ENCODE results near the gene CD320.
"Not testable (repeated sequence)": the region's sequence is repeated elsewhere in the genome, so short reads cannot be mapped to it uniquely, and the experiment has no call there.

The CD320 gene

DNA sequence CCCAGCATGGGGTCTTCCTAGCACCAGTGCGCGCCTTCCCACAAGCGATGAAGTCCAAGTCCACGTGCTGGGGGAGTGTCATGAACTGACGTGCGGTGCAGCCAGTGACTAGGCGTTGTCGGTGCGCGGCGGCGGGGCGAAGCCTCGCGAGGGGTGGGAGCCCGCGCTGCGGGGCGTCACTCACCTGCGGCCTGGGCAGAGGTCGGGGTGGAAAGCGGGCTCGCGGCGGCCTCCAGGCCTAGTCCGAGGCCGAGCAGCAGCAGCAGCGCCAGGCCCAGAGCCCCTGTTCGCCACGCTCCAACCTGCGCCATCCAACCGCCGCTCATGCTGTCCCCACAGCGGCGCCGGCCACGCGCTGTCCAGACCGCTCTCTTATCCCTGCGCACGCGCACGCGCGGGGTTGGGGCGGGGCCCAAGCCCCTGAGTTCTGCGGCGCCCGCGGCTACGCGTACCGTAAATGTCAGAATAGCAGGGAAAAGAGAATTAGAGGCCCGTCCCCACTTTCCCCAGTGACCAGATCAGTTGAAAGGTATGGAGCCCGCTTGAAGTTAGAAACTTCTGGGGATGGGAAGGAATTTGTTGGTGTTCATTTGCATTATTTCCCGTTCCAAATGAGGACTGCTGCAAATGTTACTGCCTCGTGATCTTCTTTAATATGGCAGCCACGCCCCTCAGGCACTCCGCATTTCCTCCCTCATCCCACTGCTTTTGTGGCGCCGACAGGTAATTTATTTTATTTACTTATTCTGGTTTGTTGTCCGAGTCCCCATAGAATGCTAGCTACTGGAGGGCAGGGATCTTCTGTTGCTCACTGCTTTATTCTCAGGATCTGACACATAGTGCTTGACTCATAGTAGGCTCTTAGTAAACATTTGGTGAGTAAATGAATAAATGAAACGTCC is at the start of gene CD320:
TSS of gene CD320 (minus strand) at position 394 of the 902 bp plus-strand sequence. CDS start at position 326, 68 bp downstream.
- DNase-seq (ENCODE audit: extremely low read depth in 1 of 2, low read depth in 1 of 2) = peak; percentile 46 to 81

DNA sequence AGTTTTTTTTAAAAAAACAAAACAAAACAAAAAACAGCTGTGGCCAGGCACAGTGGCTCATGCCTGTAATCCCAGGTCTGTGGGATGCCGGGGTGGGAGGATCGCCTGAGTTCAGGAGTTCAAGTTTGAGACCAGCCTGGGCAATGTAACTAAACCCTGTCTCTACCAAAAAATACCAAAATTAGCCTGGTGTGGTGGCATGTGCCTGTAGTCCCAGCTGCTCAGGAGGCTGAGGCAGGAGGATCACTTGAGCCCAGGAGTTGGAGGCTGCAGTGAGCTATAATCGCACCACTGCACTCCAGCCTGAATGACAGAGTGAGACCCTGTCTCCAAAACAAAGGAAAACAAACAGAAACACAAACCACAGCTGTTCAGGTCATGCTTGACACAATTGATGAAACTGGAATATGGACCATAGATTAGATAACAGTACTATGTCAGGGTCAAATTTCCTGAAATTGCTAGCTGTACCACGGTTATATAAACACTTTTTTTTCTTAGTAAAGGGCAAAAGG is 48.9 kb upstream of the CD320 start:
- no peak for DNase-seq (ENCODE audit: extremely low read depth in 1 of 2, low read depth in 1 of 2)

DNA sequence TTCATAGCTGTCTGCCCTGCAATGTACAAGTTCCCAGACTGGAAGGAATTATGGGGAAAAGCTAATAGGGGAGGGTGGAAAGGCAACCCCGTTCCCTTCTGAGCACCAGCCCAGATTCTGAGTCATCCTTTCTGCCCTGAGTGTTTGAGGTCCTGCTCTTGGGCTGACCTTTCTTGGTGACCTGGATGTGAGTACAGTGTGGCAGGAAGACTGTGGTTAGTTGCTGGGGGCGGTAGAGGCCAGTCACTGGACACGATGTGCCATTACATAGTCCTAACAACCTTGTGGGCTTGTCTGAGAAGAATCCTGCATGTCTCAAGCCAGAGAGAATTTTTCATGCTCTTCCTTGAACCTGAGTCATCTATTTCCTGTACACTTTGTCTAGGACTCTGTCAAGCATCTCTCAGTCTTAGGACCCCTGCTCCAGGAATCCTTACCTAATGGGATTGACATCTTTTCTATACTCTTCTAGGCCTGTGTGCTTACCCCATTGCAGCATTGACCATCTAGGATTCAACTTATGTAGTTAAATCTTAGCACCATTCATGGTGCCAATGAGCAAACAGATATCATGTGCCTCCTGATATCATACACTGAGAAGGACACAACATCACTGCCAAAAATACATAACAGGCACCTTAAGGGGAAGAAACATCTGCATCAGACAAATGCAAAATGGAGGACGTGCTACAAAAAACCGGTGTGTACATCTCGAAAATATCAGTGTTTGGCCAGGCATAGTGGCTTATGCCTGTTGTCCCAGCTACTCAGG is 47.7 kb upstream of the CD320 start:
- DNase-seq (ENCODE audit: extremely low read depth in 1 of 2, low read depth in 1 of 2) = no peak

DNA sequence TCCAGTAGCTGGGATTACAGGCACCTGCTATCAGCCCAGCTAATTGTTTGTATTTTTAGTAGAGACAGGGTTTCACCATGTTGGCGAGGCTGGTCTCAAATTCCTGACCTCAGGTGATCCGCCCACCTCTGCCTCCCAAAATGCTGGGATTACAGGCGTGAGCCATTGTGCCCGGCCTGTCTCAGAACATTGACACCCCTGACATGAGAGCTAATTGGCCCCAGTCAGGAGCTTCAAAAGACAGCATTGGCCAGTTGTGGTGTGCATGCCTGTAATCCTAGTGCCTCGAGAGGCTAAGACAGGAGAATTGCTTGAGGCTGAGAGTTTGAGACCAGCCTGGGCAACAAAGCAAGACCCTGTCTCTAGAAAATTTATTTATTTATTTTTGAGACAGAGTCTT is 44.7 kb upstream of the CD320 start:
- DNase-seq (ENCODE audit: extremely low read depth in 1 of 2, low read depth in 1 of 2) = not testable (repeated sequence)

DNA sequence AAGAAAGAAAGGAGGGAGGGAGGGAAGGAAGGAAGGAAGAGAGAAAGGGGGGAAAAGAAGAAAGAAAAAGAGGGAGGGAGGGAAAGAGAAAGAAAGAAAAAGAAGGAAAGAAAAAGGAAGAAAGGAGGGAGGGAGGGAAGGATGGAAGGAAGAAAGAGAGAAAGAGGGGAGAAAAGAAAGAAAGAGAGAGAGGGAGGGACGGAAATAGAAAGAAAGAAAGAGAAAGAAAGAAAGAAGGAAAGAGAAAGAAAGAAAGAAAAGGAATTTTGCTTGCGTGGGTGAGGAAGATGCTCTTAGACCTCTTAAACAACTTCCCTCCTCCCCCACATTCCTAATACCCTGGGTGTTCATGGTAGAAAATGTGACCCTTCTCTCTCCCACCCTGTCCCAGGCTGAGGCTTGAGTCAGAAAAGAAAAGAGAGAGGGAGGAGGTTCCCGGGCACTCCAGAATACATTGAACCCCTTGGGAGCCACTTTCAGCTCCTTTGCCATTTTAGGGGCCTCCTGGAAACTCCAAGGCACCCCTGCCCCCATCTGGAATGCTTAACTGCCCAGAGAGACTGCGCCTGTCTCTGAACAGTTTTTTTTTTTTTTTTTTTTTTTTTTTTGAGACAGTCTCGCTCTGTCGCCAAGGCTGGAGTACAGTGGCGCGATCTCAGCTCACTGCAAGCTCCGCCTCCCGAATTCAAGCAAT is 44.1 kb upstream of the CD320 start:
- DNase-seq (ENCODE audit: extremely low read depth in 1 of 2, low read depth in 1 of 2) = no peak

DNA sequence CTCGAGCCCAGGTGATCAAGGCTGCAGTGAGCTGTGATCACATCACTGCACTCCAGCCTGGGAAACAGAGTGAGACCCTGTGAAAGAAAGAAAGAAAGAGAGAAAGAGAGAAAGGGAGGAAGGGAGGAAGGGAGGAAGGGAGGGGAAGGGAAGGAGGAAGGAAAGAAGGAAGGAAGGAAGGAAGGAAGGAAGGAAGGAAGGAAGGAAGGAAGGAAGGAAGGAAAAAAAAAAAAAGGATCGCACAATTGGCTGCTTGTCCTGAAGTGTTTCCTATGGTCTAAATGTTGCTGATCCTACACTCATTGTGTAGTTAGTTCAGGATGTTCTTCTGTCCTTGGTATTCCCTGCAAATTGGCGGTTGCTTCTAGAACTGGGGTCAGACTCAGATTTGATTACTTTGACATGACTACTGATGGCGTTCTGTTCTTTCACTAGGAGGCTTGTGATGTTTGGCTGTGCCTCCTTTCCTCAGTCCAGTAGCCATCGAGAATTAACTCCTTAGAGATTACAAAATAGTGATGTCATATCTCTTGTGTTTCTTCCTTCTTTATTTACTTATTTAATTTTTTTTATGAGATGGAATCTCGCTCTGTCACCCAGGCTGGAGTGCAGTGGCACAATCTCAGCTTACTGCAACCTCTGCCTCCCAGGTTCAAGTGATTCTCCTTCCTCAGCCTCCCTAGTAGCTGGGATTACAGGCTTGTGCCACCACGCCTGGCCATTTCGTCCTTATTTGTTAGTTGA is 41.6 kb upstream of the CD320 start:
- not testable (repeated sequence) for DNase-seq (ENCODE audit: extremely low read depth in 1 of 2, low read depth in 1 of 2)

DNA sequence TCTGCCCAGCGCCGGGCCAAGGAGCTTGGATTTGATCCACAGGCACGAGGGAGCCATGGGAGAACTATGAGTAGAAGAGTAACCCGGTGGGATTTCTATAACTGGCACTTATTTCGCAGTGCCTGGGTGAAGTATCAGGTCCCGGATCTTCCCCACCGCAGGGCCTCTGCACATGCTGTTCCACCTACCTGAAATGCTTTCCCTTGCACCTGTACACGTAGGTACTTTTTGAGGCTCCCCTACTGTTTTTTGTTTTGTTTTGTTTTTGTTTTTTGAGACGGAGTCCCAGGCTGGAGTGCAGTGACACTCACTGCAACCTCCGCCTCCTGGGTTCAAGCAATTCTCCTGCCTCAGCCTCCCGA is 35.3 kb upstream of the CD320 start:
- no peak for DNase-seq (ENCODE audit: extremely low read depth in 1 of 2, low read depth in 1 of 2)

DNA sequence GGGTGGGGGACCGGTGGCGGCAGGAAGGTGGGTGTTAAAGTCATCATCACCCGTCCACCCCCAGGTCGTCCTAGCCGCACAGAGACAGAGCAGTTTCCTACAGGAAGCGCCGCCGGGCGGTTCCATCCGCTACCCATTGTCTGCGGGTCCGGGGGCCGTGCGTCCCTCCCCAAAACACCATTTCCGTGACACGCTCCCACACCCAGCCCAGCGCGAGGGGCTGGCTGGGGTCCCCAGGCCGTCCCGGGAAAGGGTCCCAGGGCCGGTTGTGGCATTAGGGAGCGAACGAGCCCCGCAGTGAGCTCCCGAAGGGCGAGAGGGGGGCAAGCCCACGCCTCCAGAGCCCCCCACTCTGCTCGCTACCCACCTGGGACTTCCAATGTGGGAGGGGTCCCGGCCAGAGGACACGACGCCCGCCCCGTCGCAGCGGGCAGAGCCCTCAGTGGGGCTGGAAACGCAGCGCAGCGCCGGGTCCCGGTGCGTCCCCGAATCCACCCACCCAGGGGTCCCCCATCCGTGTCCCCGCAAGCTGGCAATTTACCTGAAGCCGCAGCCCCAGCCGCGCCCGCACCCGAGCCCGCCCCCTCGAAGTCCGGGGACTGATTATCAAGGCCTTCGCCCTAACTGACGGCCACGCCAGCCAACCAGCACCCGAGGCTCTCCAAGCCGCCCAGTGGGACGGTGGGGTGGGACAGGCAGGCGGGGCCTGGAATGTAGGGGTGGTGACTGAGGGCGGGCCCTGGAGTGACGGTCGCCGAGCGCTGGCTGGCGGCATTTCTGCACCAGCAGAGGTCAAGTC is 34.7 kb upstream of the CD320 start, which contains the start of gene KANK3:
TSS of gene KANK3 (minus strand) at position 579 of the 799 bp plus-strand sequence. CDS start 5,434 bp downstream, outside the sequence.
- peak; percentile 84 to 86 for DNase-seq (ENCODE audit: extremely low read depth in 1 of 2, low read depth in 1 of 2)

DNA sequence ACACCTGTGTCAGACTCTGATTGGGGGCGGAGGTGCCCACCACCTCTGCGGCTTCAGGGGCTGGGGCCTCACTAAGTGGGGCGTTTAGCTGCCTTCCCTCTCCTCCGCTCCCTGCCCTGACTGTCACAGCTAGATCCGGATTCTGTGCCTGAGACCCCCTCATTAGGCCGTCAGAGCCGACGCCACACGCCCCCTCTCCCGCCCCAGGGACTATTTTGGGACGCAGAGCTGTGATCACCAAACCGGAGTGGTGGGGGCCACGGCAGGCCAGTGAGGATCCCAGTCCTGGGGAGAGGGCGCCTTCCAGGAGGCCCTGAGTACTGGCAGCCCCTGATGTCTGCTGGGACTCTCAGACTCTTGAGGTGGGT is 34.1 kb upstream of the CD320 start:
- no peak for DNase-seq (ENCODE audit: extremely low read depth in 1 of 2, low read depth in 1 of 2)

DNA sequence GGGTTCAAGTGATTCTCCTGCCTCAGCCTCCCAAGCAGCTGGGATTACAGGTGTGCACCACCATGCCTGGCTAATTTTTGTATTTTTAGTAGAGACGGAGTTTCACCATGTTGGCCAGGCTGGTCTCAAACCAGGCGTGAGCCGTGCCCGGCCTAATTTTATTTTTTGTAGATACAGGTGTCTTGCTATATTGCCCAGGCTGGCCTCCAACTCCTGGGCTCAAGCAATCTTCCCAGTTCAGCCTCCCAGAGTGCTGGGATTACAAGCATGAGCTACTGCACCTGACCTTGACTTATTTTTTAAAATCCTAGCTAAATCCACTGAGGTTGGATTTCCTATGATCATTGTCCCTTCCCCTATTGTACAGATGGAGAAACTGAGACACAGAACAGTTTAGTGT is 33.3 kb upstream of the CD320 start:
- DNase-seq (ENCODE audit: extremely low read depth in 1 of 2, low read depth in 1 of 2) = not testable (repeated sequence)

DNA sequence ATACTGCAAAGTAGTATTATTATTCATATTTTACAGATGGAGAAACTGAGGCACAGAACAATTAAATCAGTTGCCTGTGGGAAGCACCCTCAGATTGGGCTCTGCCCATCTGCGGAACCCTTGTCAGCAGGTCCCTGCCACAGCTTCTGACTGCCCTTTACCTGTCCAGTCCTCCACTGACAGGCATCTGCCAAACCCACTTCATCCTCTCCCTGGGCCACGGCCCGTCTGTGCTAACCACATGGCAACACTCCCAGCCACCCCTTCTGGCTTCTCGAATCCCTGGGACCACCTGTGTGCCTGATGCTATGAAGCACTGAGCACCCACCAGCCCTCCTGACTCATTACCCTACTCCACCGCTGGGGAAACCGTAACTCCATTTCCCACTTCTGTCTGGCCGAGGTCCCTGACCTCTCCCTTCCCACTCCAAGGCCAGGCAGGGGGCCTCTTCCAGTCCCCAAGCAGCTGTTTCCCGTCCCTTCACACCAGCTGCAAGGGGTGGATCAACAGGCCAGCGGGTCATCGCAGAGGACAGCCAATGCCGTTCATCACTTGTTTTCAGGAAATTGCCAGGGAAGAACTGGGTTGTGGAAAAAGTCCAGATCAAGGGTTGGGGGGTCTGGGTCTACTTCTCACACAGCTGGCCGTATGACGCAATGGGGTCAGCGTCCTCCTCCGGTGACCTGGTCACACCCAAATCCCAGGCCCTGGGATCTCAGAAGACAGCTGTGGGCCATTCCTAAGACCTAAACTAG is 32.4 kb upstream of the CD320 start:
- DNase-seq (ENCODE audit: extremely low read depth in 1 of 2, low read depth in 1 of 2) = no peak

DNA sequence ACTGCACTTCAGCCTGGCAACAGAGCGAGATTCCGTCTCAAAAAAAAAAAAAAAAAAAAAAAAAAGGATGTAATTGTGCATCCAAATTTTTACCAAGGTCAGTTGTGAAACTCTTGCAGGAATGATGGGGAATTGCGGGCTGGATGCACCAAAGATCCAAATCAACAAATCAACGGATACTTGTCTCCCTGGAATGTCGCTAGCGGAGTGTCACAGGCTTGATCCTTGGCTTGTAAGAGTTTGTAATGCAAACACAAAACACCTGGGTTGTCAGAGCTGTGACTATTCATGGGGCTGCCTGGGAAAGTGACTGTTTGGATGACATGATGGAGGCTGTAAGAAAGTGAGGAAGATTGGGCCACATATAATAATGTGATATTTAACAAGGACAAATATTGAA is 30.7 kb upstream of the CD320 start:
- no peak for DNase-seq (ENCODE audit: extremely low read depth in 1 of 2, low read depth in 1 of 2)

DNA sequence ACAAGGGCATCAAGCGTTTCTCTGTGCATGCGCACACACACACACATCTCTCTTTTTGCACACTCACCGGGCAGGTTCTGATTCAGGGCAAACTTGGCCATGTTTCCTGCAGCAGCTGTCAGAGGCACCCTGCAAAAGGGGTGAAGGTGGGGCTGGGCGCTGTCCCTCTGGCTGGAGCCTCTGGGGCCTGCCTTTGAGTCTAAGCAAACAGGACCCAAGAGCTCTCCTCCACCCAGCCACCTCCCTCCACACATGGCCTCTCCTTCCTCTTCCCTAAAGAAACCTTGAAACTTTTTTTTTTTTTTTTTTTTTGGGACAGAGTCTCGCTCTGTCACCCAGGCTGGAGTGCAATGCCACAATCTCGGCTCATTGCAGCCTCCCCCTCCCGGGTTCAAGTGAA is 29.6 kb upstream of the CD320 start:
- DNase-seq (ENCODE audit: extremely low read depth in 1 of 2, low read depth in 1 of 2) = no peak

DNA sequence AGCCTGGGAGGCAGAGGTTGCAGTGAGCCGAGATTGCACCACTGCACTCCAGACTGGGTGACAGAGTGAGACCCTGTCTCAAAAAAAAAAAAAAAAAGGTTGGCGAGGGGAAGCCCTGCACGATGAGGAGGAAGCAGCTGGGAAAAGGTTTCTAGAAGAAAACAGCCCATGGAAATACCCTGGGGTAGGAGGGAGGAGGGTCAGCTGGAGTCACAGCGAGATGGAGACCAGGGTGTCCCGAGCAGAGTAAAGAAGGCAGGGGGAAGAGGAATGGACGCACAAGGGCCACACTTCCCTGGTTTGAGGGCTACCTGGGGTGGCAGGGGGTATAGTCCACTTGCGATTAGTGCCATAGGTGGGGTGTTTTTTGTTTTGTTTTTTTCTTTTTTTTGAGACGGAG is 28.5 kb upstream of the CD320 start:
- DNase-seq (ENCODE audit: extremely low read depth in 1 of 2, low read depth in 1 of 2) = no peak

DNA sequence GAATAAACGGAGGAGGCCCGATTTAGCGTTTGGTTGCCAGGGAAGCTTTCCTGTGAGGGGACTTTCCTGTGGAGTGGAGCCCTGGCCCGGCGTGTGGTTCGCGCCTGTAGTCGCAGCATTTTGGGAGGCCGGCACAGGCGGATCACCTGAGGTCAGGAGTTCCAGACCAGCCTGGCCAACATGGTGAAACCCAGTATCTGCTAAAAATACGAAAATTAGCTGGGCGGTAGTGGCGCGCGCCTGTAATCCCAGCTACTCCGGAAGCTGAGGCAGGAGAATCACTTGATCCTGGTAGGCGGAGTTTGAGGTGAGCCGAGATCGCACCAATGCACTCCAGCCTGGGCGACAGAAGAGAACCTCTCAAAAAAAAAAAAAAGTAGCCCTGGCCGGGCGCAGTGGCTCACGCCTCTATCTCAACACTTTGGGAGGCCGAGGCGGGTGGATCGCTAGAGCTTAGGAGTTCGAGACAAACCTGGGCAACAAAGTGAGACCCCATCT is 28.0 kb upstream of the CD320 start:
- DNase-seq (ENCODE audit: extremely low read depth in 1 of 2, low read depth in 1 of 2) = no peak

DNA sequence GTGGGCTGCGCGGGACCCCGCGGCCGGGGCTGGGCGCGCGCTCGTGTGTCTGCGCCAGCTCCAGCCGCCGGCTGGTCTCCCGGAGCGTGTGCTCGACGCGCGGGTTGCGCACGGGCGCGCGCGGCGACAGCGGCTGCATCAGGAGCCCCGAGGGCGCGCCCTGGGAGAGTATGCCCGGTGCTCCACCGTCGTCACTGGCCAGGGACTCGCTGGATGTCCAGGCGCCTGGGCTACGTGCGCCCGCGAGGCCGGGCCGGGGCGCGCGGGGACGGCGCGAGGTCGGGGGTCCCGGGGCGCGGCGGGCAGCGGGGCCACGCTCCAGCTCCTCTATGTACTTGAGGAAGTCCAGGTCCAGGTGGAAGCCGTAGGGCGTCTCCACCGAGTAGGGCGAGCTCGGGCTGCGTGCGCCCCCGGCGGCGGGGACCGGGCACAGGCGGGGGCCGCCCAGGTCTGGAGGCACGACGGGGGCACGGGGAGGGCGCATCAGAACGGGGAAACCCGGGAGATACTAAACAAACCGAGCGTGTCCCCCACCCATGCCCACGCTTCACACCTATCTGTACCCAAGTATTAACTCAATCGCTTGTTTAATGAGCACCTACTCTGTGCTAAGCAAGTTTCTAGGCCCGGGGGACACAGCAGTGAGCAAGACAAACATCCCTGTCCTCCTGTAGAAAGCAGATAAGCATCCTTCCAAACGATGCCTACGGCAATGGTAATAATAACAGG is 27.3 kb upstream of the CD320 start:
- DNase-seq (ENCODE audit: extremely low read depth in 1 of 2, low read depth in 1 of 2) = no peak

DNA sequence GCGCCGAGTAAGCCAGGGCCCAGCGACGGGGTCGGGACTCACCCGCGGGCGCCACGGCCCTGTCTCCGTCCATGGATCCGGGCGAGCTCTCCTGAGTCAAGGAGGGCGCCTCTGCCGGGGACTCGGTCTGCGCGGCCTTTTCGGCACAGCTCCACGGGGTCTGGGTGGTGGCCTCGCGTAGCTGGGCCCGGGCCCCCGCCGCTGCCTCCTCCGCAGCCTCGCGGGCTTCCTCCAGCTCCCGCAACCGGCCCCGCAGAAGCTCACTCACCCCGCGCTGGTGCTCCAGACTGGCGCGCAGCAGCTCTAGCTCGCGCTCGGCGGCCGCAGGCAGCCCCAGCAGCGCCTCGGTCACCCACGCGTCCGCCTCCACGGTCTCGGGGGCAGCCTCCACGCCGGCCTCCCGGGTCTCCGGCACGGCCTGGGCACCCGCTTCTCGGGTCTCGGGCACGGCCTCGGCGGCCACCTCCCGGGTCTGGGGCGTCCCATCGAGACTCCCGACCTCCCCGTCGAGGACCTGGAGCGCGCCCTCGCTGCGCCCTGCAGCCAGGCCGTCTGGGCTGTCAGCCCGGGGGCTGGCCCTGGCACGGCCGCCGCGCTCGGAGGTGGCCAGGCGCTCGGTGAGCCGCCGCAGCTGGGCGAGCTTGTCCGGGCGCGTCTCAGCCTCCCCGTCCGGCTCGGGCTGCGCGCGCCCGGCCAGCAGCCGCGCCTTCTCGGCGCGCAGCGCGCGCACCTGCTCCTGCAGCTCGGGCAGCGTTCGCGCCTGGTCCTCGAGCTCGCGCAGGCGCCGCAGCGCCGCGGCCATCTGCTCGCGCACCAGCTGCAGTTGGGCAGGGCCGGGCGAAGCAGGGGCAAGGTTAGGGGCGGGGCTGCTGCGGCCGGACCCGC is 26.5 kb upstream of the CD320 start:
- DNase-seq (ENCODE audit: extremely low read depth in 1 of 2, low read depth in 1 of 2) = no peak

Data from activated CD8-positive, alpha-beta memory T cell treated with anti-CD3 and anti-CD28 coated beads for 1 hour (primary cell).